Epithelial cell of esophagus (primary cell): Measurements from ENCODE around the gene TRAF7.
"Not testable (repeated sequence)": the region's sequence is repeated elsewhere in the genome, so short reads cannot be mapped to it uniquely, and the experiment has no call there.

ENCODE experiments used
- DNase-seq: peaks from one replicate; pipeline ENCODE4 v3.0.0; 2010; ENCODE audit warnings: low read depth
- H3K4me3 ChIP-seq: 2 replicates; pipeline ENCODE4 v1.5.1; 2011; ENCODE audit warnings: mild to moderate bottlenecking, low read length, control low read depth
- CTCF ChIP-seq: IDR thresholded peaks from 2 replicates; pipeline ENCODE4 v1.5.1; 2011; ENCODE audit warnings: low read depth, mild to moderate bottlenecking, low read length, control low read depth, inconsistent platforms; ENCODE audit not compliant: insufficient read depth; ENCODE audit errors: missing control alignments

Gene TRAF7

GRCh38 chr16:2197765-2198164 lies 42.2 kb downstream of the TRAF7 start:
- no peak for TF ChIP-seq CTCF
- DNase-seq = no peak
- H3K4me3 ChIP-seq = no peak overlapping the region

GRCh38 chr16:2198283-2198682 lies 42.7 kb downstream of the TRAF7 start:
- TF ChIP-seq CTCF = no peak
- no peak overlapping the region for H3K4me3 ChIP-seq
- DNase-seq = no peak

- DNase-seq = no peak
- no peak for TF ChIP-seq CTCF
- H3K4me3 ChIP-seq = no peak overlapping the region
Observed at GRCh38 chr16:2199095-2199494, 43.5 kb downstream of the TRAF7 start.

- TF ChIP-seq CTCF = no peak
- no peak overlapping the region for H3K4me3 ChIP-seq
- DNase-seq = no peak
Observed at GRCh38 chr16:2199621-2200139, 44.1 kb downstream of the TRAF7 start.

GRCh38 chr16:2200313-2200712 lies 44.7 kb downstream of the TRAF7 start:
- DNase-seq = no peak
- TF ChIP-seq CTCF = no peak
- H3K4me3 ChIP-seq = no peak overlapping the region

- H3K4me3 ChIP-seq = not testable (repeated sequence)
Observed at GRCh38 chr16:2203119-2203688, 47.6 kb downstream of the TRAF7 start.

GRCh38 chr16:2204416-2205103 lies 49.0 kb downstream of the TRAF7 start:
- TF ChIP-seq CTCF = no peak
- DNase-seq = no peak
- H3K4me3 ChIP-seq = peak overlapping the region; percentile 69

More at GRCh38 chr16:2203119-2203688, 47.6 kb downstream of the TRAF7 start:
- not testable (repeated sequence) for DNase-seq
